ENCODE measurements around the gene PHF13. TPM values are rescaled to one million over a fixed set of nuclear protein-coding genes. Genes with fewer than 3 reads are reported as not detected.
"Not testable (repeated sequence)": the region's sequence is repeated elsewhere in the genome, so short reads cannot be mapped to it uniquely, and the experiment has no call there.

The PHF13 gene
- total RNA-seq, 2 donors from 2014 or later = 11.6 to 13.8 TPM

GRCh38 chr1:6645018-6645417, 31.5 kb downstream of the PHF13 start:
- DNase-seq (ENCODE audit: low spot score) = no peak
- intact Hi-C loops (cut with DNase I) = loop anchor here (10.0 kb wide), 1 partner anchor 160 kb away; no protein-coding TSS in a partner anchor

GRCh38 chr1:6646499-6647148, 33.1 kb downstream of the PHF13 start:
- DNase-seq (ENCODE audit: low spot score) = no peak
- intact Hi-C loops (cut with DNase I) = loop anchor here (10.0 kb wide), 1 partner anchor 162 kb away; no protein-coding TSS in a partner anchor

GRCh38 chr1:6648556-6648955, 35.0 kb downstream of the PHF13 start:
- no peak for DNase-seq (ENCODE audit: low spot score)
- intact Hi-C loops (cut with DNase I) = loop anchor here (10.0 kb wide), 1 partner anchor 164 kb away; no protein-coding TSS in a partner anchor

GRCh38 chr1:6651909-6652308, 38.4 kb downstream of the PHF13 start:
- intact Hi-C loops (cut with DNase I) = no loop called here
- no peak for DNase-seq (ENCODE audit: low spot score)

- no peak for DNase-seq (ENCODE audit: low spot score)
- intact Hi-C loops (cut with DNase I) = no loop called here
These were observed 39.5 kb downstream of the PHF13 start for GRCh38 chr1:6652986-6653385.

DNA sequence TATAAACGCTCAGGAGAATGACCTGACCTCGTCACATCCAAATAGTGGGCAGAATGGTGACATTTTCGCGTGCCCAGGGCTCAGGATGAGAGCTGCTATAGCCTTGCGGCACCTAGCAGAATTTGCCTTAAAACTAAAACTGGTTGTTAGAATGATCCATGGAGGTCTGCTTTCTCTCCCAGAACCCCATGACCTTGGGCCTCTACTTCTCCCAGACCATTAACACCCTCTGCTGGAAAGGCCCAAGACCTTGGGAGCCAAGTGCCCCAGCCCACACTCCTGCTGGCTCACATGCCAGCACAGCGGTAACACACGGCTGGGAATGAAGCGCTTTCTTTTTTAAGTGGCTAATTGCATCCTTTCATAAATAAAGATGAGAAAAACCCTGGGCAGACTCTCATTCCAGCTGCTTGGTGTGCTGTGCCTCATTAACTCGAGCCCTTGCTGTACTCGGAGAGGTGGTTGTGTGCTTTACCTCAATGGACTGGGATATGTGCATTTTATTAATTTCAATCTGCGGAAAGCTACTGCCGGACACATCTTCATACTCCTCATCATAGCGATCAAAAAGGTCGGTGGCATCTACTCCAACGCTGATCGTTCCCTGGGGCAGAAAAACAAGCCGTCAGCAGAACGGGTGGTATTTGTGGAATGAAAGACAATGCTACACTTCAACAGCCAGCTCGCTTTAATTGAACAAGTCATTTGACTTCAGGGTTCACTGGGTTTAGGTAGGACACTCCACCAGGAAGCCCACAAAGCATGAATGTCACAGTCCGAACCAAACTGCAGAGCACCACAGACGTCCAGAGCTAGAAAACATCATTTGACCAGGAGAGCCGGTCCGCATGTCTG, 40.1 kb downstream of the PHF13 start:
- intact Hi-C loops (cut with DNase I) = no loop called here
- no peak for DNase-seq (ENCODE audit: low spot score)

DNA sequence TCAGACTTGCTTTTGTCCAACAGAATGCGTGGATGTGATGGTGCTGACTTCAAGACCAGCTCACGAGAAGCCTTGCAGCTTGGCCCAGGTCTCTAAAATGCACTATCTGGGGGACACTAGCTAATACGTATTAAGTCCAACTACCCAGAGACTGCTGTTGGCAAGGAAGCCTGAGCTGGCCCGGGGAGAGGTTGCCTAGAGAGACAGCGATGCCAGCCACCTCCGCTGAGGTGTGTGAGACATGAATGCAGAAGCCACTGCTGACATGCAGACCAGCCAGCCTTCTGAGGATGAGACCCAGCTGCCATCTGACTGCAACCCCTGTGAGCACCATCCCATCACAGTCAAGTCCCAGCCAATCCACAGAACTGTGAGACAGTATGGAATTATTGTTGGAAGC, 43.6 kb downstream of the PHF13 start:
- no peak for DNase-seq (ENCODE audit: low spot score)
- intact Hi-C loops (cut with DNase I) = no loop called here

DNA sequence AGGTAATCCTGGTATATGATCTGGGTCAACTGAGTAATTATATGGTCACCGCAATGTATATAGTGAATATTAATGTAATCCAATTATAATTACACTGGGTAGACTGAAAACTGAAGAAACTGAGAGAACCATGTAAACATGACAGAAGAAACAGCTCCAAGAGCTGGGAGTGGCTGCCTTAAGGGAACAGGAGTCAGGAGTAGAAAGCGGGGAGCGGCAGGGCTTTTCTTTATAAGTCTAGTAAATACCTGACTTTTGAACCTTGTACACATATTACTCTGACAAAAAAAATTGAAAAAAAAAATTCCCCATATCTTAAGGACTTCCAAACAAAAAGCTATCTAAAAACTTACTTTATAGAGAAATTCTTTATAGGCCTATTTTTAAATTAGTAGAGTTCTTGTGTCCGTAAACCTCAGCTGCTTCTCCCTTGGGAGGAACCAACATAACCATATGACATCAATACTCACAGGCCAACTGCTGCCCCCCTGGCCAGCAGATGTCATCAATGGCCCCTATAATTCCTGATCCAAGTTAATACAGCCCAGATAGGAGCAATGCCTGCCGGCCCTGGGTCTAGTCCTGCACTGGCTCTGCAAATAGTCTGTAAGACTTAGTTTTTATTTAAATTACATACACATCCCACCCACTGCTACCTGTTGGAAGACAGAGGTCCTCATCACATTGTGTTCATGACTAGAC, 45.0 kb downstream of the PHF13 start:
- intact Hi-C loops (cut with DNase I) = no loop called here
- DNase-seq (ENCODE audit: low spot score) = no peak

GRCh38 chr1:6660415-6661049, 47.0 kb downstream of the PHF13 start:
- intact Hi-C loops (cut with DNase I) = no loop called here
- DNase-seq (ENCODE audit: low spot score) = no peak

- intact Hi-C loops (cut with DNase I); DNase-seq (ENCODE audit: low spot score): not testable (repeated sequence)
These were observed 48.9 kb downstream of the PHF13 start for GRCh38 chr1:6662468-6662867.

DNA sequence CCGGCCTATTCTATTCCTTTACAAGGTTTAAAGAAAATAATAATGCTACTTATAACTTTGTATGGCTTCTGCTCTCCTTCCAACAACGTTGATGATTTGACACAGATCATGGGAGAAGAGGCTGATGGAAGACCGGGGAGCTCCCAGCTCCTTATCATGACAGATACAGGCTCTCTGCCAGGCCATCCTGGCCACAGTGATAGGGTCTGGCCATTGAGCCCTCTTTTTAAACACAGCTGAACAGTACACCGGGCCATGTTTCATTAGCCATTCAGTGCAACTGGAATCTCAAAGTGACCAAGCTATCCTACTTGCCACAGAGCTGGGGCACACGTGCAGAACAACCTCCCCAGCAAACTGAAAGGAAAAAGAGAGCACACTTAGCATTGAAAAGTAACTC, 53.2 kb downstream of the PHF13 start:
- intact Hi-C loops (cut with DNase I) = no loop called here

GRCh38 chr1:6667139-6667538, 53.6 kb downstream of the PHF13 start:
- intact Hi-C loops (cut with DNase I) = no loop called here

More for the DNA sequence above, 53.2 kb downstream of the PHF13 start:
- no peak for DNase-seq (ENCODE audit: low spot score)

GRCh38 chr1:6668503-6668902, 55.0 kb downstream of the PHF13 start:
- intact Hi-C loops (cut with DNase I) = no loop called here

More at GRCh38 chr1:6667139-6667538, 53.6 kb downstream of the PHF13 start:
- DNase-seq (ENCODE audit: low spot score) = no peak

DNA sequence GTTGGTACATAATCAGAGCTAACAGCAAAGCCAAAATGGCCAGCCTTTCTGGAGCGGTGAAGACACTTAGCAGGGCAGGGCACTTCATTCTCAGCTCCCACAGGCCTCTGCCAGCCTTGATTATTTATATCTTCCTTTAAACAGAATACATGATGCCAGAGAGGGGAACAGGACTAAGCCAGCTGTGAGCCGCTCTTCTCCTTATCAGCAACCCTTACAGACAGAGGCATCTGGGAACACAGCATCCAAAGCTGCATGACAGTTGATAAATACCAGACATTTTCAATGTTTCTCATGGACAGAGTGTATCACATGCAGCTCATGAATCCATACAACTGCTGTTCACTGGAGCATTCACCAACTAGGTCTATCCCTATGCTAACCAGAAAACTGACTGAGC, 59.0 kb downstream of the PHF13 start:
- DNase-seq (ENCODE audit: low spot score) = no peak
- intact Hi-C loops (cut with DNase I) = no loop called here

More at GRCh38 chr1:6668503-6668902, 55.0 kb downstream of the PHF13 start:
- no peak for DNase-seq (ENCODE audit: low spot score)

Other genes with a start within 250 kb of the PHF13 start
- gene ACOT7, start 220.0 kb upstream of the PHF13 start, total RNA-seq = 10 to 100 TPM; 17.6 to 26.5 TPM
- gene HES2, start 193.8 kb upstream of the PHF13 start, total RNA-seq = under 1 TPM in 1 of 2 donors, not detected in 1; 0.14 TPM
- gene ESPN, start 189.0 kb upstream of the PHF13 start, total RNA-seq = not detected
- gene TNFRSF25, start 147.6 kb upstream of the PHF13 start, total RNA-seq = 1 to 10 TPM; 7.0 to 9.2 TPM
- 10 to 100 TPM in 1 of 2 donors, 1 to 10 TPM in 1; 8.9 to 13.0 TPM for gene PLEKHG5, start 122.1 kb upstream of the PHF13 start, total RNA-seq
- gene NOL9, start 59.2 kb upstream of the PHF13 start, total RNA-seq = 10 to 100 TPM; 21.2 to 23.9 TPM
- not detected for gene TAS1R1, start 58.4 kb upstream of the PHF13 start, total RNA-seq
- 10 to 100 TPM; 18.6 to 19.5 TPM for gene ZBTB48, start 33.7 kb upstream of the PHF13 start, total RNA-seq
- 10 to 100 TPM; 25.5 to 31.7 TPM for gene KLHL21, start 10.9 kb upstream of the PHF13 start, total RNA-seq
- gene THAP3, start 11.1 kb downstream of the PHF13 start, total RNA-seq = 10 to 100 TPM in 1 of 2 donors, 1 to 10 TPM in 1; 9.9 to 10.5 TPM
- gene DNAJC11, start 88.1 kb downstream of the PHF13 start, total RNA-seq = 10 to 100 TPM; 24.6 TPM
- 10 to 100 TPM; 65.1 to 76.4 TPM for gene CAMTA1, start 171.7 kb downstream of the PHF13 start, total RNA-seq